NT2/D1 (cell line): Measurements from ENCODE around the gene SV2A.

ENCODE experiments used
- SUZ12 ChIP-seq: IDR thresholded peaks from 2 replicates; pipeline ENCODE4 v1.6.1; 2011; ENCODE audit not compliant: insufficient read length, insufficient read depth; ENCODE audit errors: extremely low read depth
- ZNF274 ChIP-seq: IDR thresholded peaks from 2 replicates; pipeline ENCODE4 v1.6.1; 2011; ENCODE audit warnings: mild to moderate bottlenecking, low read depth, low read length

- no peak for TF ChIP-seq ZNF274
- TF ChIP-seq SUZ12: no peak
Measured at GRCh38 chr1:149927056-149927562, 9.5 kb upstream of the SV2A start.
